Stimulated activated CD8-positive, alpha-beta memory T cell treated with anti-CD3 and anti-CD28 coated beads, Interleukin-15, amount 100 ng/mL, for 48 hours (primary cell): ENCODE data around the gene CST1.
A peak's percentile ranks its signal among the peaks of the same experiment; 100 is the strongest.
"Not testable (repeated sequence)": the region's sequence is repeated elsewhere in the genome, so short reads cannot be mapped to it uniquely, and the experiment has no call there.

Experiments
- DNase-seq, 2 donors: peaks; one replicate each; pipeline ENCODE4 v3.0.0-alpha.2; 2020; ENCODE audit warnings: low read depth in 2 of 2

CST1 gene, protein sequence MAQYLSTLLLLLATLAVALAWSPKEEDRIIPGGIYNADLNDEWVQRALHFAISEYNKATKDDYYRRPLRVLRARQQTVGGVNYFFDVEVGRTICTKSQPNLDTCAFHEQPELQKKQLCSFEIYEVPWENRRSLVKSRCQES

DNA sequence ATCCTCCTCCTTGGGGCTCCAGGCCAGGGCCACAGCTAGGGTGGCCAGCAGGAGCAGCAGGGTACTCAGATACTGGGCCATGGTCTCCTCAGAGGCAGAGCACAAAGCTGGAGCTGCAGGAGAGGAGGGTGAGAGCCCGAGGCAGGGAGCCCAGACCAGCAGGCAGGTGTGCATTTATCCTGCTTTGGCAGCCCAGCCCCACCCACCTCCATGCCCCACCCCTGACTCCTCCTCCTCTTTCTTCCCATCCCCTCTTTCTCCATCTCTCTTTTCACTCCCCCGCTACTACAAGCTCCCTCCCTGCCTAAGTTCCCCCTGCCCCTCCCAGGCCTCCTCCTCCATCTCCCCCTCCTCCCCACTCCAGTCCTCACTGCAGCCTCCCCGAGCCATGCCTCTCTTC is at the start of gene CST1:
CST1 (minus strand) TSS at position 150 of the 400 bp plus-strand sequence; CDS start at position 81, 69 bp downstream.
- not testable (repeated sequence) for DNase-seq

DNA sequence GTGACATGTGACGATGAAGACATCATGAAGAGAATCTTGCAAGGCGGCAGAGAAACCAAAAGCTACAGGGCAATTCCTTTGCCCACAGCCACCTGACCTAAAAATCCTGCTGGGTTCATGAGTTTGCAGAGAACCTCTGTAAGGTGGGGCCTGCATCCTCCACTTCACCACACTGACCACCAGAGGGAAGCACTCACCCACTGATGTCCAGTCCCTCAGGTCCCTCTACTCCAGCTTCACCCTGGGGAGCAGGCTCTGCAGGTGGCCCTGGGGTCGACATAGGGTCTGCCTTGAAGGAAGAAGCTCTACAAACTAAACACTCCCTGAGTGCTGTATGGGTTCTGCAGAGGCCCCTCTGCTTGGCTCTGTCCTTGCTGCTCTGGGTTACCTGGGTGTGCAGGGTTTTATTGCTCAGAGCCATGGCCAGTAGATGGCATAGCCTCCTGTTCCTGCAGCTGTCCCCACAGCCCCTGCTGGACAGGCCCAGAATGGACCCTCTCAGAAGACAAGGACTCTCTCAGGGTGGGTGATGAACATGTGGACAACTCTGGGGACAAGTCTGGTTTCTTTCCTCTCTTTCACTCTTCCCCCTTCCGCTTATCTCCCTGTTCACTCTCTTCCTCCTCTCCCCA is 48.6 kb upstream of the CST1 start:
- peak; percentile 12 to 25 for DNase-seq

DNA sequence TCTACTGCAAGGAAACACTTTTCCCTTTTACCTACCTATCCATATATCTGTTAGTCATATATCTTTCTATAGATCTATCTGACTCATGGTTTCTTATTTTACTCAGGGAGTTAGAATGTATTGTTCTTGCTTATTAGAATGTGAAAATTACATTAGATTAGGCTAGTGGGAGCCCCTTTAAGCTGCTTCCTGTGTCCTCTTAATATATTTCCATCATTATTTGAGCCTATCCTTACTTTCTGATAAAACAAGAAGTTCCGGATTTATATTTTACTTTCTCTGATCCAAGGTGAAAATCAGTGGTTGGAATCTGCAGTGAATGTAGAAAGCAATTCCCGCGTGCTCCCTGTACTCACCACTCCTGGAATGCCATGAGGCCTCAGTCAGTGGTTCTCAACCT is 44.8 kb upstream of the CST1 start:
- no peak for DNase-seq

DNA sequence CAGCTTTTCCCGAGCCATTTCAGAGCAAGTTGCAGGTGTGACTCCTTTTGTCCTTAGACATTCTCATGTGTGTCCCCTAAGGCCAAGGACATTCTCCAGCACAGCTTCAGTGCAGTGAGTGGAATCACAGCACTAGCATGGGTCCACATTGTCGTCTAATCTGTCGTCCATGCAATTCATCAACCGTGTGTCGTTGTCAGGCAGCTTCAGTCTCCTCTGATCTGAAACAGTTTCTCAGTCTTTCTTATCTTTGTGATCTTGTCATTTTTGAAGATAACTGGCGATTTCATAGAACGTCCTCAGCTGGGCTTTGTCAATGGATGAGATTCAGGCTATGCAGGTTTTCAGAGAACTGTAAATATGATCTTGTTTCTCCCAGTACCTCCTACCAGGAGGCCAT is 44.1 kb upstream of the CST1 start:
- DNase-seq = no peak

DNA sequence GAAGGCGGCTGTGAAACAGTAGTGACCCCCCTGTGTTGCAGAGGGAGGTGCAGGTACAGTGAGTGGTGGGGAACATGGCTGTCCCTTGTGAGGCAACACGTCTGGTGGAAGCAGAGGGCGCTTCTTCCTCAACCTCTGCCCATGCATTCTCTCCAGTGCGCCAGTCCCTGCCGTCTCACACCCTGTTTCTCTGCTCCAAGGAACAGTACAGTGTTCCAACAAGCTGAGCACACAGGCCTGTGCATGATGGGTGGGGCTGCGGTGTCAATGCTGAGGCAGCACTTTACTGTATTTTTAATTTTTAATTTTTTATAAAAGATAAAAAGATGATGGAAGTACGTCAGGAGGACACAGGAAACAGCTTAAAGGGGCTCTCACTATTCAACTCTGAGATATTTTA is 43.3 kb upstream of the CST1 start:
- no peak for DNase-seq

DNA sequence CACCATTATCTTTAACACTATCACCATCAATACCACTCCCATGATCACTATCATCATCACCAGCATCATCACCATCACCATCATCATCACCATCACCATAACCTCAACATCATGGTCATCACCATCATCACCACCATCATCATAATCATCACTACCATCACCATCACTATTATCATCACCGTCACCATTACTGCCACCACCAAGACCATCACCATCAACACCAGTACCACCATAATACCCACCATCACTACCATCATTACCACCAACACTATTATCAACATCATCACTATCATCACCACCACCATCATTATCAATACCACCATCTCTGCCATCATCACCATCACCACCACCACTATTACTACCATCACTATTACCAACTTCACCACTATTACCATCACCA is 32.7 kb upstream of the CST1 start:
- DNase-seq = no peak

DNA sequence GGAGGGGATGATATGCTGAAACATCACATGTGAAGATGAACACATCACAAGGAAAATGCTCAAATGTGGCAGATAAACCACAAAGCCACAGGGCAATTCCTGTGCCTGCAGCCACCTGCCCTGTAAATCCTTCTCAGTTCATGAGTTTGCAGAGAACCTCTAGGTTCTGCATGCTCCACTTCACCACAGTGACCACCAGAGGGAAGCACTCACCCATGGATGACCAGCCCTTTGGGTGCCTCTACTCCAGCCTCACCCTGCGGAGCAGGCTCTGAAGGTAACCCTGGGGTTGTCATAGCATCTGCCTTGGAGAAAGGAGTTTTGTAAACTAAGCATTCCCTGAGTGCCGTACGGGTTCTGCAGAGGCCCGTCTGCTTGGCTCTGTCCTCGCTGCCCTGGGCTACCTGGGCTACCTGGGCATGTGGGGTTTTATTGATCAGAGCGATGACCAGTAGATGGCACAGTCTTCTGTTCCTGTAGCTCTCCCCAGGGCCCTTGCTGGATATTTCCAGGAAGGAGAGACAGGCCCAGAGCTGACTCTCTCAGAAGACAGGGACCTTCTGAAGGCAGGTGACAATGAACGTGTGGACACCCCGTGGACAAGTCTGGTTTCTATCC is 31.7 kb upstream of the CST1 start:
- DNase-seq = no peak

DNA sequence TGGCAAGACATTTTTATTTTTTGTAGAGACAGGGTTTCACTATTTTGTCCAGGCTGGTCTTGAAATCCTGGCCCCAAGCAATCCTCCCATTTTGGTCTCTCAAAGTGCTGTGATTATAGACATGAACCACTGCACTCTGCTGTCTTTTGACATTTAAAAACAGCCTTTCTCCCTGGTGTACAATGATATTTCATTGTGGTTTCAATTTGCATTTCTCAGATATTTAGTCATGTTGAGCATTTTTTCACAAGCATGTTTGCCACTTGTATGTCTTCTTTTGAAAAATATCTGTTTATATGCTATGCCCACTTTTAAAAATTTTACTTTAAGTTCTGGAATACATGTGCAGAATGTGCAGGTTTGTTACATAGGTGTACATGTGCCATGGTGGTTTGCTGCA is 27.9 kb upstream of the CST1 start:
- DNase-seq = not testable (repeated sequence)

DNA sequence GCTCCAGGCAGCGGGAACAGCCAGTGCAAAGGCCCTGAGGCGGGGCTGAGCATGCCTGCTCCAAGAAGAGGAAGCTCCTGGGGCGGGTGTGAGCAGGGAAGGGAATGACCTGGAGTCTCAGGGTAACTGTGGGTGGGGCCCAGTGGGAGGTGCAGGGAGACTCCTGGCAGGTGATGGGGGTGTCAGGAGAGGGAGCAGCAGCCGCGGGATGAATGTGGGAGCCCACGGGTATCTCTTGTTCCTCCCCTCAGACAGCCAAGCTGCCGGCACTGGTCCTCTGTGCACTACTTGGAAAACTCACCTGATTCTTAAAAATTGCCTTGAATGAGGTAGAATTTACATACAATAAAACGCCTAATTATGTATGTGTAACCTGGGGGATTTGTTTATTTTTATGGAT is 26.6 kb upstream of the CST1 start:
- DNase-seq = not testable (repeated sequence)

DNA sequence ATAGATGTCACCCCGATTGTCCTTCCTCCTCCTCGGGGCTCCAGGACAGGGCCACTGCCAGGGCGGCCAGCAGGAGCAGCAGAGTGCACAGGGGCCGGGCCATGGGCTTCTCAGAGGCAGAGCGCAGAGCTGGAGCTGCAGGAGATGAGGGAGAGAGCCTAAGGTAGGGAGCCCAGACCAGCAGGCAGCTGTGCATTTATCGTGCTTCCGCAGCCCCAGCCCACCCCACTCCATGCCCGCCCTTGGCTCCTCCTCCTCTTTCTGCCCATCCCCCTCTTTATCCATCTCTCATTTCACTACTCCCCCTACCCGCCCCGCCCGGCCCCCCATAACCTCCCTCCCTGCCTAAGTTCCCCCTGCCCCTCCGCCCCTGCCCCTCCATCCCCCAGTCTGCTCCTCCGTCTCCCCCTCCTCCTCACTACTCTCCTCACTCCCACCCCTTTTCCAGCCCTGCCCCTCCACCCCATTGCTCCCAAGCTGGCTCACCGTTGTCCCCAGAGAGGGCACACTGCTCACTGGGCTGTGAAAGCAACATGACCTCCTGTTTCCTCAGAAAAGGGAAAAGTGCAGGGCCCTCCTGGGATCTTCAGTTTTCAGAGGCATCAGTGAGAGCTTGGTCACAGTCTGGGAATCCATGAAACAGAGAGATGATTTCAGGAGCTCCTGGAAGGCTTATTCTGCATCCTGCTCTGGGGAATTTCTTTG is 25.5 kb upstream of the CST1 start:
- no peak for DNase-seq

DNA sequence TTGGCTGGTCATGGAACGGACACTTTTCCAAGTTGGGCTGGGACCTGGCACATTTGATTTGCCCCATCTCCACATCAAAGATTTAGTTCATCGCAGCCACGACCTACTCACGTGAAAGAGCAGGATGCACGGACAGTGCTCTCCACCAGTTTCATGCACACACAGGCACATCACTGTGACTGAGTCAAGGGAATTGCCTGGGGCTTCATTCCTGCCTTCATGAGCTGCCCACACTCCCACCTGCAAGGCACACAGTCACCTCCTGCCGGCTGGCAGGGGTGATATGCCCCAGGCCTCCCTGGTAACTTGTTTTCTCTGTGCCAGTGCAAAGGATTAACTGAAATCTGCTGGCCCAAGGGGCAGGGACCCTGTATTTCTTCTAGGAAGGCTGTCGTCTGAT is 23.3 kb upstream of the CST1 start:
- DNase-seq = no peak

DNA sequence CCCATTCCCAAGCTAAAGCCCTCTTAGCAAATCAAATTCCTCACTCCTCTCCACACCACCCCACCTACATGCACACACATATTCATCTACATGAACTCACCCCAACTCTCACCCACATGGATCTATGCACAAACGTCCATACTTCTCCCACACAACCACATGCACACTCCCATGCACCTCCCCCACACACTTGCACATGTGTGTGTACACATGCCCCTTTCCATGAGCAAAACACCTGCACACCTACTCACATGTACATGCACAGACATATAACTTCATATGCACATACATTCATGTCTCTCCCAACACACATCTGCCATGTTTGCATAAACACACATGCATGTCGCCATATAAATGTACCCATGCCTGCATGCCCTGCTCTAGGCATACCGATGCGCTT is 22.8 kb upstream of the CST1 start:
- no peak for DNase-seq

DNA sequence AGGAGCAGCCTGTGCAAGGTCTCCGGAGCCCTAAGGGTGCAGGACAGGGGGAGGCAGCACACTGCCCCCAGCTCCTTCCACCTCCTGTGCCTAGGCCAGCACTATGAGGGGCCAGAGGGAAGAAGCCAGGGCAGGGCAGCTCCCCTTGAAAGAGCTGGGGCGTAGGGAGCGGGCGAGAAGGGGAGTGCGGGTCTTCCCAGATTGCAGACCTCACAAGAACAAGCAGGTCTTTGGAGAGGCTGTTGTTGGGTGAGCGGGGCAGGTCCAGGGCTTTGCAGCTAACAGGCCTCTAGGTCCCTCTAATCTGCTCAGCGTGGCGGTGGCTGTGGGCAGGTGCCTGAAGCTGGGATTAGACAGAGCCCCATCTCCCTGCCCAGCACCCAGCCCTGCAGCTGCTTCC is 22.4 kb upstream of the CST1 start:
- no peak for DNase-seq

DNA sequence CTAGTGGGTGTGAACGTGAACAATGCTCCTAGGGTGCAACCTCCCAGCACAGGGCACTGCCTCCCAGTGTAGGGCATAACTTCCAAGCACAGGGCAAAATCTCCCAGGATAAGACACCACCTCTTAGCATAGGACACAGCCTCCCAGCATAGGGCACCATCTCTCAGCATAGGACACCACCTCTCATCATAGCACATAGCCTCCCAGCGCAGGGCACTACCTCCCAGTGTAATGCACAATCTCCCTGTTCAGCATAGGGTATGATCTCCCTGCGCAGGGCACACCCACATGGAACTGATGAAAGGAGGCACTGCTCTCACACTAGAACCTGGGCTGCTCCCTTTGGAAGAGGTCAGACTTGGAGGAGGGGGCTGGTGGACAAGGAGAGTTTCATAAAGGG is 21.3 kb upstream of the CST1 start:
- DNase-seq = no peak

DNA sequence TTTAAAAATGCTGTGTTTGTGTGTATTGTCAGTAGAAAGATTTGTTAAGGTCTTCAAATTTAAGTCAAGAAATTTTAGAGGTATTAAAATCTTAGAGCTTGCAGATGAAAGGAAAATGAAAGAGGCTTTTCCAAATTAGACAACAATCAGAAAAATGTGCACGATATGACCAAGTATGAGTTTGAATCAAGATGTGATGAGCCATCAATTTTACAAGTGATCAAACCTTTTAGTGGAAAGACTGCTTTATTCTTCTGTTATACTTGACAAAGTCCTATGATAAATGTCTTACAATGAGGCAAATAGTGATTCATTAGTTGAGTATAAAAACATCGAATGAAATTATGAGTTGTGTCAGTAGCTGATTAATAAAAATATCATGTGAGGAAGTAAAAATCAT is 19.6 kb upstream of the CST1 start:
- no peak for DNase-seq

DNA sequence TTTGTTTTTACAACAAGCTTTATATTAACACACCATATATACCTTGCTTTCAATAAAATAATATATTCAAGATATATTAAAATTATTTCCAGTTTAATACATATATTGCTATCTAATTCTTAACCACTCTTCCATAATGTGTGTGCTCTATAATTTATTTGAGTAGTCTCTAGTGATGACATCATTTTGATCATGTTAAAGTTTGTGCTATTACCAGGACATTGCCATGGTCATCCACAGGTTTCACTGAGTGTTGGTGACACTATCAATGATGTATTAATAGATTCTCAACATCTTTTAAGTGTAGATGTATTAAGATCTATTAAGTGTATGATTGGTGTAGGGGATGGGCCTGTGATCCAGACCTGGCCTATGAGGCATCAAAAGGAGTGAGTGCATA is 17.8 kb upstream of the CST1 start:
- not testable (repeated sequence) for DNase-seq

DNA sequence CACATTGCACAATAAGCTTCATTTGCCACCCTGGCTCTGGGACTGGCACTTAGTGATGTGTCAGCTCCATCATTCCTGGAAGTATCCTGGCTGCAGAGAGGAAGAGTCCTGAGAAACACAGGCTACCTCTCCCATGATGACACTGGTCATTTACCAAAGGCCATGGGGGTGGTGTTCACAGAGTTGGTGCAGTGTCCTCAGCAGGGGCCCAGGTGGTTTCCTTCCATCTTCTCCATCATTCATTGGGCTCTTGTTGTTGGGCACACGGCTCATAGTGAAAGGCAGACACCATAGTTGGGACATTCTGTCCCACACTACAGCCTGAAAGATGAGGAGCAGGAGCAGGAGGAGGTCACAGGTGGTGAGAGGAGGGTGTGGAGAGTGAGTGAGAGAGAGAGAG is 15.8 kb upstream of the CST1 start:
- no peak for DNase-seq

DNA sequence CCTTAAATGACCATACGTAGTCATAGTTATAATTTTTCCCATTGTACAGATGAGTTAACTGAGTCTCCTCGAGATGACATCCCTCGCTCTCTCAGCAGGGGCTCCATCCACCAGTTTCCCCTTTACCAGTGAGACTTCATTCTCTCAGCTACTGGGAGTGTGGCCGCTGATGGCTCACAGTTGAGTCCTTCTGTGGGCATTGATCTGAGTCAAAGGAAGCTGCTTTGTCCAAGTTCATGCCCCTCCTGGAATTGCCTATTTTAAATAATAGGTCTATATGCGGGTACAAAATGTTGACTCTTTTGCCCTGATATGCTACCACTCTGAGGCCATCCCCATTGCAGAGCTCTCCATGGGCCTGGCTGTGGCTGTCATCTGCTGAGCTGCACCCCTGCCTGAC is 14.8 kb upstream of the CST1 start:
- DNase-seq = no peak

DNA sequence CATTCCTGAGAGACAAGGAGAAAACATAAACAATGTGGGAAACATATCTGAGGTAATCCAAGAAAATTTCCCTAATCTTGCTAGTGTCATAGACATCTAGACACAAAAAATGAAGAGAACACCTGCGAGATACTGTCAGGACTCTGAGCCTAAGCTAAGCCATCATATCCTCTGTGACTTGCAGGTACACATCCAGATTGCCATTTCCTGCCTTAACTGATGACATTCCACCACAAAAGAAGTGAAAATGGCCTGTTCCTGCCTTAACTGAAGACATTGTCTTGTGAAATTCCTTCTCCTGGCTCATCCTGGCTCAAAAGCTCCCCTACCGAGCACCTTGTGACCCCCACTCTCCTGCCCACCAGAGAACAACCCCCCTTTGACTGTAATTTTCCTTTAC is 13.9 kb upstream of the CST1 start:
- DNase-seq = not testable (repeated sequence)

DNA sequence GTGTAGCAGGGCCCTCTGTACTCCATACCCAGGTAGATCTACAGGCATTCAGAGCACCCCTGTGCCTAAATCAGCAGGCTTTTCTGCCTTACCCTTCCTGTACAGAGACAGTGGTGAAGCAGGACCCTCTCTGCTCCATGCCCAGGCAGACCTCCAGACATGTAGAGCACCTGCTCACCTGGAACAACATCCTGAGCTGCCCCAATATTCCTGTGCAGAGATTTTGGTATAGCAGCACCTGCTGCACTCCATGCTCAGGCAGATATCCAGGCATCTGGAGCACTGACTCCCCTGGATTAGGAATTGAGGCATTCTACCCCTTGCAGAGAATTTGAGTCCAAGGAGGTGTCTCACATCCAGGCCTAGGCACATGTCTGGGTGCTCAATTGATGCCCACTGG is 12.6 kb upstream of the CST1 start:
- no peak for DNase-seq

DNA sequence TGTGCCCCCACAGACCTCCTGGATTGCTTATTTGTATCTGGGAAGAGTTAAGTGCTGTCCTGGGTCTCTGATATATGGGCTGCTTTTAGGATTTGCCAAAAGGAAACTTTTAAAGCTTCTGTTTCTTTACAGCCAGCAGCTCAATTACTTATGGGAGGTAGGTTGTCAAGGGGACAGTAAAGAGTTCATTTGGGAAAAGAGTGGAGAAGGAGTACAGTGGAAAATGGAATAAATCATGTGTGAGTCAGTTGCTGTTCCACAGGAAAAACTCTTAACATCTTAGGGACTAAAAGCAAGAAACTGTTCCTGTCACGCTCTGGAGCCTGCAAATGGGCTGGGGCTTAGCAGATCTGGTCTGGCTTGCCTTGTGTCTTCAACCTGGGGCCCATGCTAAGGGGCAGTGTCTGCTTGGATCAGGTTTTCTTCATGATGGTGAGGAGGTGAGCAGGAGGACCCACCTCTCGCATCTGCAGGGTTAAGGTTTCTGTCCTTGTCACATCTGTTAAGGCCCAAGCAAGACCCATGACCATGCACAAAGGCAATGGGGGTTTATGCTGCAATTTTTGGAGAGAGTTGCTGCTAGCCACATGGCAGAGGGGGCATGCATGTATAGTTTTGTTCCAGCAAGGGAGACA is 8.7 kb upstream of the CST1 start:
- no peak for DNase-seq

DNA sequence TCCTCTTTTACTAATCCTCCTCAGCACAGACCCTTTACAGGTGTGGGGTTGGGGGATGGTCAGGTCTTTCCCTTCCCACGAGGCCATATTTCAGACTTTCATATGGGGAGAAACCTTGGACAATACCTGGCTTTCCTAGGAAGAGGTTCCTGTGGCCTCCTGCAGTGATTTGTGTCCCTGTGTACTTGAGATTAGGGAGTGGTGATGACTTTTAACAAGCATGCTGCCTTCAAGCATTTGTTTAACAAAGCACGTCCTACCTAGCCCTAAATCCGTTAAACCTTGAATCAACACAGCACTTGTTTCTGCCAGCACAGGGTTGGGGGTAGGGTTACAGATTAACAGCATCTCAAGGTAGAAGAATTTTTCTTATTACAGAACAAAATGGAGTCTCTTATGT is 6.1 kb upstream of the CST1 start:
- DNase-seq = not testable (repeated sequence)
